ENCODE results near the gene AGPS. TPM values are rescaled to one million over a fixed set of nuclear protein-coding genes. Genes with fewer than 3 reads are reported as not detected.

AGPS gene
- total and polyA plus RNA-seq, 2 of the 13 experiments (the other 11 are each of a cell fraction or from before 2014, with no cell fraction given), result 39.4 to 99.0 TPM

- peak; percentile 98 for TF ChIP-seq ZNF280B (CRISPR knock-in tag; IDR thresholded peaks at IDR 0.05; ENCODE audit: borderline replicate concordance)
- no peak; the same call in 1 of the 2 replicates for TF ChIP-seq ZUFSP (CRISPR knock-in tag; IDR thresholded peaks at IDR 0.05; ENCODE audit: borderline replicate concordance)
- TF ChIP-seq ZBTB34 (CRISPR knock-in tag; IDR thresholded peaks at IDR 0.05), result peak; percentile 83
- TF ChIP-seq ERF (CRISPR knock-in tag; IDR thresholded peaks at IDR 0.05), result peak; percentile 99
- TF ChIP-seq MTERF4 (CRISPR knock-in tag; IDR thresholded peaks at IDR 0.05), result peak; percentile 98
- TF ChIP-seq MXI1 (IDR thresholded peaks at IDR 0.05; ENCODE audit: borderline replicate concordance, low read depth, low read length), result peak; percentile 80; the same call in 1 of the 3 replicates
- no peak; the same call in 1 of the 2 replicates for TF ChIP-seq NR2F6 (IDR thresholded peaks at IDR 0.05)
- TF ChIP-seq NR2F6 (CRISPR knock-in tag; IDR thresholded peaks at IDR 0.05), result peak; percentile 97
- no peak for TF ChIP-seq RBAK (CRISPR knock-in tag; IDR thresholded peaks at IDR 0.05)
- TF ChIP-seq SRSF4 (IDR thresholded peaks at IDR 0.05; ENCODE audit: low read depth, low read length, poor library complexity, severe bottlenecking), result no peak
- TF ChIP-seq ZNF576 (CRISPR knock-in tag; IDR thresholded peaks at IDR 0.05), result no peak; the same call in 1 of the 2 replicates
- TF ChIP-seq GLI4 (CRISPR knock-in tag; IDR thresholded peaks at IDR 0.05; ENCODE audit: borderline replicate concordance), result peak; percentile 77; the same call in 1 of the 2 replicates
- no peak for TF ChIP-seq MLLT10 (CRISPR knock-in tag; IDR thresholded peaks at IDR 0.05)
- no peak for TF ChIP-seq ZNF720 (CRISPR knock-in tag; IDR thresholded peaks at IDR 0.05)
- TF ChIP-seq ATAD3A (CRISPR knock-in tag; IDR thresholded peaks at IDR 0.05), result no peak
- TF ChIP-seq ELF3 (CRISPR knock-in tag; IDR thresholded peaks at IDR 0.05), result no peak
- peak; percentile 73; the same call in 1 of the 2 replicates for TF ChIP-seq FOSL1 (CRISPR knock-in tag; IDR thresholded peaks at IDR 0.05; ENCODE audit: borderline replicate concordance)
- peak; percentile 74; the same call in 1 of the 2 replicates for TF ChIP-seq TIGD3 (CRISPR knock-in tag; IDR thresholded peaks at IDR 0.05; ENCODE audit: borderline replicate concordance)
- no peak for TF ChIP-seq FOXK2 (IDR thresholded peaks at IDR 0.05)
- peak; percentile 96; the same call in 1 of the 2 replicates for TF ChIP-seq ZNF580 (CRISPR knock-in tag; IDR thresholded peaks at IDR 0.05; ENCODE audit: borderline replicate concordance, low read depth)
- TF ChIP-seq TOE1 (CRISPR knock-in tag; IDR thresholded peaks at IDR 0.05), result peak; percentile 36; the same call in 1 of the 2 replicates
- TF ChIP-seq ZNF230 (CRISPR knock-in tag; IDR thresholded peaks at IDR 0.05), result peak; percentile 95; the same call in 1 of the 2 replicates
Measured at GRCh38 chr2:177392373-177393202, at the start of gene AGPS (continued).
